ENCODE data around the gene KIZ.
"Not testable (repeated sequence)": the region's sequence is repeated elsewhere in the genome, so short reads cannot be mapped to it uniquely, and the experiment has no call there.

Gene KIZ

GRCh38 chr20:21228511-21228910 is 102.6 kb downstream of the KIZ start:
- DNase-seq (ENCODE audit: low read depth in 3 of 3), result no peak

- DNase-seq (ENCODE audit: low read depth in 3 of 3), result no peak
Measured at GRCh38 chr20:21229163-21229562, 103.3 kb downstream of the KIZ start.

GRCh38 chr20:21230220-21230619 is 104.3 kb downstream of the KIZ start:
- no peak for DNase-seq (ENCODE audit: low read depth in 3 of 3)

- no peak for DNase-seq (ENCODE audit: low read depth in 3 of 3)
Measured at GRCh38 chr20:21230686-21231085, 104.8 kb downstream of the KIZ start.

GRCh38 chr20:21232546-21233280 is 106.8 kb downstream of the KIZ start:
- no peak for DNase-seq (ENCODE audit: low read depth in 3 of 3)

GRCh38 chr20:21234324-21234723 is 108.4 kb downstream of the KIZ start:
- DNase-seq (ENCODE audit: low read depth in 3 of 3), result no peak

- DNase-seq (ENCODE audit: low read depth in 3 of 3), result no peak
Measured at GRCh38 chr20:21234806-21235483, 109.1 kb downstream of the KIZ start.

- peak; percentile 27 to 46 (median 29) for DNase-seq (ENCODE audit: low read depth in 3 of 3)
Measured at GRCh38 chr20:21235484-21236445, 109.9 kb downstream of the KIZ start.

GRCh38 chr20:21237956-21238799 is 112.3 kb downstream of the KIZ start:
- DNase-seq (ENCODE audit: low read depth in 3 of 3), result no peak

GRCh38 chr20:21238818-21239536 is 113.1 kb downstream of the KIZ start:
- DNase-seq (ENCODE audit: low read depth in 3 of 3), result no peak

GRCh38 chr20:21240394-21240793 is 114.5 kb downstream of the KIZ start:
- DNase-seq (ENCODE audit: low read depth in 3 of 3), result no peak

GRCh38 chr20:21241406-21241805 is 115.5 kb downstream of the KIZ start:
- DNase-seq (ENCODE audit: low read depth in 3 of 3), result no peak

- DNase-seq (ENCODE audit: low read depth in 3 of 3), result no peak
Measured at GRCh38 chr20:21243811-21244210, 117.9 kb downstream of the KIZ start.

GRCh38 chr20:21244808-21245207 is 118.9 kb downstream of the KIZ start:
- no peak for DNase-seq (ENCODE audit: low read depth in 3 of 3)

- DNase-seq (ENCODE audit: low read depth in 3 of 3), result no peak
Measured at GRCh38 chr20:21246161-21246560, 120.3 kb downstream of the KIZ start.

GRCh38 chr20:21247603-21248095 is 121.8 kb downstream of the KIZ start:
- not testable (repeated sequence) for DNase-seq (ENCODE audit: low read depth in 3 of 3)

GRCh38 chr20:21251278-21251677 is 125.4 kb downstream of the KIZ start:
- DNase-seq (ENCODE audit: low read depth in 3 of 3), result no peak

GRCh38 chr20:21257192-21257591 is 131.3 kb downstream of the KIZ start:
- no peak for DNase-seq (ENCODE audit: low read depth in 3 of 3)

GRCh38 chr20:21258411-21258810 is 132.5 kb downstream of the KIZ start:
- DNase-seq (ENCODE audit: low read depth in 3 of 3), result no peak

- DNase-seq (ENCODE audit: low read depth in 3 of 3), result no peak
Measured at GRCh38 chr20:21259346-21259745, 133.5 kb downstream of the KIZ start.
